ENCODE data around the gene TMCC3. TPM values are rescaled to one million over a fixed set of nuclear protein-coding genes. Genes with fewer than 3 reads are reported as not detected.

Gene TMCC3
- total and polyA plus RNA-seq, 9 of the 15 experiments (the other 6 are each of a cell fraction or from before 2014, with no cell fraction given), result not detected

DNA sequence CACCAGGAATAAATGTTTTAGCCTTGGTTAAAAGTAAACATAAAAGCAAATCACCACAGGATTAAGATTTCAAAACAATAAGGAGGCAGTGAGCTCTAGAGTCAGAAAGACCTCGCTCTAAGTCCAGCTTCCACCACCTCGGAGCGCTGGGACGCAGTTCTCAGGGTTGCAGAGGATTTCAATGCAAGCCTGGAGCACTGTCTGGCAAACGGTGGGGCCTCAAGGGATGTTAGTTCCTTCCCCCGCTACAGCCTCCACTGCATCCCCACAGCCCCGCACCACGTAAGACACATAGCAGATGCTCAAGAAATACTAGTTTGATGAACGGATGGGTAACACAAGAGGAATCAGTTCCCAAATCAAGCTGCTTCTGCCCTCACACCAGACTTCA is 39.3 kb upstream of the TMCC3 start (continued):
- TF ChIP-seq, protein P1, sequence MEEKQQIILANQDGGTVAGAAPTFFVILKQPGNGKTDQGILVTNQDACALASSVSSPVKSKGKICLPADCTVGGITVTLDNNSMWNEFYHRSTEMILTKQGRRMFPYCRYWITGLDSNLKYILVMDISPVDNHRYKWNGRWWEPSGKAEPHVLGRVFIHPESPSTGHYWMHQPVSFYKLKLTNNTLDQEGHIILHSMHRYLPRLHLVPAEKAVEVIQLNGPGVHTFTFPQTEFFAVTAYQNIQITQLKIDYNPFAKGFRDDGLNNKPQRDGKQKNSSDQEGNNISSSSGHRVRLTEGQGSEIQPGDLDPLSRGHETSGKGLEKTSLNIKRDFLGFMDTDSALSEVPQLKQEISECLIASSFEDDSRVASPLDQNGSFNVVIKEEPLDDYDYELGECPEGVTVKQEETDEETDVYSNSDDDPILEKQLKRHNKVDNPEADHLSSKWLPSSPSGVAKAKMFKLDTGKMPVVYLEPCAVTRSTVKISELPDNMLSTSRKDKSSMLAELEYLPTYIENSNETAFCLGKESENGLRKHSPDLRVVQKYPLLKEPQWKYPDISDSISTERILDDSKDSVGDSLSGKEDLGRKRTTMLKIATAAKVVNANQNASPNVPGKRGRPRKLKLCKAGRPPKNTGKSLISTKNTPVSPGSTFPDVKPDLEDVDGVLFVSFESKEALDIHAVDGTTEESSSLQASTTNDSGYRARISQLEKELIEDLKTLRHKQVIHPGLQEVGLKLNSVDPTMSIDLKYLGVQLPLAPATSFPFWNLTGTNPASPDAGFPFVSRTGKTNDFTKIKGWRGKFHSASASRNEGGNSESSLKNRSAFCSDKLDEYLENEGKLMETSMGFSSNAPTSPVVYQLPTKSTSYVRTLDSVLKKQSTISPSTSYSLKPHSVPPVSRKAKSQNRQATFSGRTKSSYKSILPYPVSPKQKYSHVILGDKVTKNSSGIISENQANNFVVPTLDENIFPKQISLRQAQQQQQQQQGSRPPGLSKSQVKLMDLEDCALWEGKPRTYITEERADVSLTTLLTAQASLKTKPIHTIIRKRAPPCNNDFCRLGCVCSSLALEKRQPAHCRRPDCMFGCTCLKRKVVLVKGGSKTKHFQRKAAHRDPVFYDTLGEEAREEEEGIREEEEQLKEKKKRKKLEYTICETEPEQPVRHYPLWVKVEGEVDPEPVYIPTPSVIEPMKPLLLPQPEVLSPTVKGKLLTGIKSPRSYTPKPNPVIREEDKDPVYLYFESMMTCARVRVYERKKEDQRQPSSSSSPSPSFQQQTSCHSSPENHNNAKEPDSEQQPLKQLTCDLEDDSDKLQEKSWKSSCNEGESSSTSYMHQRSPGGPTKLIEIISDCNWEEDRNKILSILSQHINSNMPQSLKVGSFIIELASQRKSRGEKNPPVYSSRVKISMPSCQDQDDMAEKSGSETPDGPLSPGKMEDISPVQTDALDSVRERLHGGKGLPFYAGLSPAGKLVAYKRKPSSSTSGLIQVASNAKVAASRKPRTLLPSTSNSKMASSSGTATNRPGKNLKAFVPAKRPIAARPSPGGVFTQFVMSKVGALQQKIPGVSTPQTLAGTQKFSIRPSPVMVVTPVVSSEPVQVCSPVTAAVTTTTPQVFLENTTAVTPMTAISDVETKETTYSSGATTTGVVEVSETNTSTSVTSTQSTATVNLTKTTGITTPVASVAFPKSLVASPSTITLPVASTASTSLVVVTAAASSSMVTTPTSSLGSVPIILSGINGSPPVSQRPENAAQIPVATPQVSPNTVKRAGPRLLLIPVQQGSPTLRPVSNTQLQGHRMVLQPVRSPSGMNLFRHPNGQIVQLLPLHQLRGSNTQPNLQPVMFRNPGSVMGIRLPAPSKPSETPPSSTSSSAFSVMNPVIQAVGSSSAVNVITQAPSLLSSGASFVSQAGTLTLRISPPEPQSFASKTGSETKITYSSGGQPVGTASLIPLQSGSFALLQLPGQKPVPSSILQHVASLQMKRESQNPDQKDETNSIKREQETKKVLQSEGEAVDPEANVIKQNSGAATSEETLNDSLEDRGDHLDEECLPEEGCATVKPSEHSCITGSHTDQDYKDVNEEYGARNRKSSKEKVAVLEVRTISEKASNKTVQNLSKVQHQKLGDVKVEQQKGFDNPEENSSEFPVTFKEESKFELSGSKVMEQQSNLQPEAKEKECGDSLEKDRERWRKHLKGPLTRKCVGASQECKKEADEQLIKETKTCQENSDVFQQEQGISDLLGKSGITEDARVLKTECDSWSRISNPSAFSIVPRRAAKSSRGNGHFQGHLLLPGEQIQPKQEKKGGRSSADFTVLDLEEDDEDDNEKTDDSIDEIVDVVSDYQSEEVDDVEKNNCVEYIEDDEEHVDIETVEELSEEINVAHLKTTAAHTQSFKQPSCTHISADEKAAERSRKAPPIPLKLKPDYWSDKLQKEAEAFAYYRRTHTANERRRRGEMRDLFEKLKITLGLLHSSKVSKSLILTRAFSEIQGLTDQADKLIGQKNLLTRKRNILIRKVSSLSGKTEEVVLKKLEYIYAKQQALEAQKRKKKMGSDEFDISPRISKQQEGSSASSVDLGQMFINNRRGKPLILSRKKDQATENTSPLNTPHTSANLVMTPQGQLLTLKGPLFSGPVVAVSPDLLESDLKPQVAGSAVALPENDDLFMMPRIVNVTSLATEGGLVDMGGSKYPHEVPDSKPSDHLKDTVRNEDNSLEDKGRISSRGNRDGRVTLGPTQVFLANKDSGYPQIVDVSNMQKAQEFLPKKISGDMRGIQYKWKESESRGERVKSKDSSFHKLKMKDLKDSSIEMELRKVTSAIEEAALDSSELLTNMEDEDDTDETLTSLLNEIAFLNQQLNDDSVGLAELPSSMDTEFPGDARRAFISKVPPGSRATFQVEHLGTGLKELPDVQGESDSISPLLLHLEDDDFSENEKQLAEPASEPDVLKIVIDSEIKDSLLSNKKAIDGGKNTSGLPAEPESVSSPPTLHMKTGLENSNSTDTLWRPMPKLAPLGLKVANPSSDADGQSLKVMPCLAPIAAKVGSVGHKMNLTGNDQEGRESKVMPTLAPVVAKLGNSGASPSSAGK (IDR thresholded peaks at IDR 0.05), result no peak
- TF ChIP-seq TRIM24 (IDR thresholded peaks at IDR 0.05) (no peak), EP400 (IDR thresholded peaks at IDR 0.05) (no peak), ZNF224 (CRISPR knock-in tag; IDR thresholded peaks at IDR 0.05) (no peak), SMC3 (conservative IDR thresholded peaks at IDR 0.05; ENCODE audit: insufficient read depth, low read depth, low read length) (no peak), PPARD (CRISPR knock-in tag; IDR thresholded peaks at IDR 0.05) (no peak), SUPT5H (IDR thresholded peaks at IDR 0.05) (no peak)
- TF ChIP-seq, protein P2, sequence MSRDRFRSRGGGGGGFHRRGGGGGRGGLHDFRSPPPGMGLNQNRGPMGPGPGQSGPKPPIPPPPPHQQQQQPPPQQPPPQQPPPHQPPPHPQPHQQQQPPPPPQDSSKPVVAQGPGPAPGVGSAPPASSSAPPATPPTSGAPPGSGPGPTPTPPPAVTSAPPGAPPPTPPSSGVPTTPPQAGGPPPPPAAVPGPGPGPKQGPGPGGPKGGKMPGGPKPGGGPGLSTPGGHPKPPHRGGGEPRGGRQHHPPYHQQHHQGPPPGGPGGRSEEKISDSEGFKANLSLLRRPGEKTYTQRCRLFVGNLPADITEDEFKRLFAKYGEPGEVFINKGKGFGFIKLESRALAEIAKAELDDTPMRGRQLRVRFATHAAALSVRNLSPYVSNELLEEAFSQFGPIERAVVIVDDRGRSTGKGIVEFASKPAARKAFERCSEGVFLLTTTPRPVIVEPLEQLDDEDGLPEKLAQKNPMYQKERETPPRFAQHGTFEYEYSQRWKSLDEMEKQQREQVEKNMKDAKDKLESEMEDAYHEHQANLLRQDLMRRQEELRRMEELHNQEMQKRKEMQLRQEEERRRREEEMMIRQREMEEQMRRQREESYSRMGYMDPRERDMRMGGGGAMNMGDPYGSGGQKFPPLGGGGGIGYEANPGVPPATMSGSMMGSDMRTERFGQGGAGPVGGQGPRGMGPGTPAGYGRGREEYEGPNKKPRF (IDR thresholded peaks at IDR 0.05; ENCODE audit: low read depth, low read length), result no peak
- TF ChIP-seq, protein P3, sequence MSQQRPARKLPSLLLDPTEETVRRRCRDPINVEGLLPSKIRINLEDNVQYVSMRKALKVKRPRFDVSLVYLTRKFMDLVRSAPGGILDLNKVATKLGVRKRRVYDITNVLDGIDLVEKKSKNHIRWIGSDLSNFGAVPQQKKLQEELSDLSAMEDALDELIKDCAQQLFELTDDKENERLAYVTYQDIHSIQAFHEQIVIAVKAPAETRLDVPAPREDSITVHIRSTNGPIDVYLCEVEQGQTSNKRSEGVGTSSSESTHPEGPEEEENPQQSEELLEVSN (IDR thresholded peaks at IDR 0.05; ENCODE audit: borderline replicate concordance in 1 of 2, extremely low read depth in 1 of 2, insufficient read depth in 1 of 2, insufficient read length in 1 of 2, low read depth in 1 of 2, low read length in 1 of 2, poor library complexity in 1 of 2, severe bottlenecking in 1 of 2), result no peak

All from K562 (cell line).